Gastroesophageal sphincter (tissue), 3 donors: Measurements from ENCODE around the gene SDK1.

Source experiments
- POLR2A ChIP-seq, 2 donors: fragments of 450-650 bp; IDR thresholded peaks; one replicate each; pipeline ENCODE4 v1.6.1; 2017; ENCODE audit warnings: antibody characterized with exemption in 2 of 2, mild to moderate bottlenecking in 2 of 2, moderate library complexity in 1 of 2
- TF ChIP-seq, protein P1 (sequence below), 4 experiments: fragments of 200-600 bp in 2 of 4; fragments of 450-650 bp in 2 of 4; sonication (generic) in 1 of 4; IDR thresholded peaks; one replicate each; pipeline ENCODE4 v1.5.1; 2017 to 2019; ENCODE audit warnings: antibody characterized with exemption in 4 of 4, mild to moderate bottlenecking in 2 of 4, moderate library complexity in 2 of 4

DNA sequence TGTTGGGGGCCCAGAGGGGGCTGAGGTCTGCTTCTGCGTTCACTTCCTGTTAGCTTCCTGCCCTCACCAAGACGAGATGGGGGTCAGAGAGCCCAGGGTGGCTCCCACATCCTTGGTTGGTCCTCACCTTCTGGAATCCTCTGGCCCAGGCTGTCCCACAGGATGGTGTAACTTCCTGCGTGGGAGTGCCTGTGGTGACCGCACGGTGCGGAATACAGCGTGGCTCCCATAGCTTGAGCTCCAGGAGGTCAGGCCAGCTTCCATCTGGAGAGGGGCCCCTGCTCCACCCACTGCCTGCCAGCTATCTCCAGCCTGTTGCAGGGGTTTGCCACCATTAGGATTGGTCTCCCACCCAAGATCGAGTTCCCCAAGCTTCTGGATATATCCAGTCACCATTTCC lies 699.9 kb downstream of the SDK1 start:
- TF ChIP-seq, protein P1, sequence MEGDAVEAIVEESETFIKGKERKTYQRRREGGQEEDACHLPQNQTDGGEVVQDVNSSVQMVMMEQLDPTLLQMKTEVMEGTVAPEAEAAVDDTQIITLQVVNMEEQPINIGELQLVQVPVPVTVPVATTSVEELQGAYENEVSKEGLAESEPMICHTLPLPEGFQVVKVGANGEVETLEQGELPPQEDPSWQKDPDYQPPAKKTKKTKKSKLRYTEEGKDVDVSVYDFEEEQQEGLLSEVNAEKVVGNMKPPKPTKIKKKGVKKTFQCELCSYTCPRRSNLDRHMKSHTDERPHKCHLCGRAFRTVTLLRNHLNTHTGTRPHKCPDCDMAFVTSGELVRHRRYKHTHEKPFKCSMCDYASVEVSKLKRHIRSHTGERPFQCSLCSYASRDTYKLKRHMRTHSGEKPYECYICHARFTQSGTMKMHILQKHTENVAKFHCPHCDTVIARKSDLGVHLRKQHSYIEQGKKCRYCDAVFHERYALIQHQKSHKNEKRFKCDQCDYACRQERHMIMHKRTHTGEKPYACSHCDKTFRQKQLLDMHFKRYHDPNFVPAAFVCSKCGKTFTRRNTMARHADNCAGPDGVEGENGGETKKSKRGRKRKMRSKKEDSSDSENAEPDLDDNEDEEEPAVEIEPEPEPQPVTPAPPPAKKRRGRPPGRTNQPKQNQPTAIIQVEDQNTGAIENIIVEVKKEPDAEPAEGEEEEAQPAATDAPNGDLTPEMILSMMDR (IDR thresholded peaks at IDR 0.05), result no peak
- no peak for TF ChIP-seq POLR2A (IDR thresholded peaks at IDR 0.05)
